K562 (cell line): ENCODE results near the gene TLR8. TPM values are rescaled to one million over a fixed set of nuclear protein-coding genes. Genes with fewer than 3 reads are reported as not detected.

ENCODE experiments used
- ATF2 ChIP-seq: sonication (generic); formaldehyde crosslinking; IDR thresholded peaks from 2 replicates; pipeline ENCODE4 v1.8.1; 2022; ENCODE audit warnings: missing genetic modification reagents
- BRCA1 ChIP-seq, 2 experiments: fragments of 450-650 bp in 1 of 2; sonication (generic) in 1 of 2; formaldehyde crosslinking in 1 of 2; IDR thresholded peaks; 2 replicates each; pipeline versions ENCODE4 v1.5.0 to v1.6.1; 2017 to 2020; ENCODE audit warnings: mild to moderate bottlenecking in 1 of 2, missing genetic modification reagents in 1 of 2
- CAMTA2 ChIP-seq: fragments of 250-450 bp; sonication (Bioruptor Pico); conservative IDR thresholded peaks from 2 replicates; pipeline ENCODE4 v1.5.1; 2022
- CBFB ChIP-seq: sonication (generic); formaldehyde crosslinking; IDR thresholded peaks from 2 replicates; pipeline ENCODE4 v1.4.0; 2020; ENCODE audit warnings: mild to moderate bottlenecking, missing genetic modification reagents
- CBX5 ChIP-seq: IDR thresholded peaks from 2 replicates; pipeline ENCODE4 v1.6.1; 2014; ENCODE audit warnings: low read depth, borderline replicate concordance
- CREBBP ChIP-seq: IDR thresholded peaks from one replicate; pipeline ENCODE4 v1.6.1; 2012; ENCODE audit warnings: low read depth, mild to moderate bottlenecking, control low read depth, inconsistent platforms, low read length
- FOXA3 ChIP-seq, 2 experiments: fragments of 450-650 bp in 1 of 2; sonication (generic) in 1 of 2; formaldehyde crosslinking; IDR thresholded peaks in 1 of 2; conservative IDR thresholded peaks in 1 of 2; 2 replicates each; pipeline versions ENCODE4 v1.4.0 to v1.8.0; 2020 to 2022; ENCODE audit warnings: mild to moderate bottlenecking in 2 of 2, missing genetic modification reagents in 1 of 2
- FOXK2 ChIP-seq, 2 experiments: fragments of 450-650 bp; IDR thresholded peaks in 1 of 2; conservative IDR thresholded peaks in 1 of 2; 2 replicates each; pipeline ENCODE4 v1.6.1; 2016; ENCODE audit warnings: low read depth in 2 of 2, mild to moderate bottlenecking in 1 of 2
- FOXP1 ChIP-seq: sonication (generic); formaldehyde crosslinking; IDR thresholded peaks from 2 replicates; pipeline ENCODE4 v1.8.0; 2022; ENCODE audit warnings: mild to moderate bottlenecking, missing genetic modification reagents
- GABPB1 ChIP-seq: sonication (generic); formaldehyde crosslinking; IDR thresholded peaks from 2 replicates; pipeline ENCODE4 v1.8.0; 2022; ENCODE audit warnings: mild to moderate bottlenecking, missing genetic modification reagents
- NCOA1 ChIP-seq: fragments of 450-650 bp; IDR thresholded peaks from 2 replicates; pipeline ENCODE4 v1.6.1; 2016; ENCODE audit warnings: low read depth
- NCOA2 ChIP-seq, 2 experiments: fragments of 450-650 bp; IDR thresholded peaks; 2 replicates each; pipeline ENCODE4 v1.6.1; 2018; ENCODE audit warnings: mild to moderate bottlenecking in 2 of 2, moderate library complexity in 1 of 2; ENCODE audit not compliant: partially characterized antibody in 2 of 2
- NR4A1 ChIP-seq, 2 experiments: fragments of 250-450 bp in 1 of 2; fragments of 450-650 bp in 1 of 2; sonication (Bioruptor Pico) in 1 of 2; IDR thresholded peaks; 2 replicates each; pipeline versions ENCODE4 v1.4.0 to v1.6.1; 2016 to 2020; ENCODE audit warnings: mild to moderate bottlenecking in 2 of 2, missing compliant biosample characterization in 1 of 2, missing genetic modification characterization in 1 of 2, moderate library complexity in 1 of 2
- PCBP2 ChIP-seq: fragments of 200-400 bp; formaldehyde crosslinking; IDR thresholded peaks from 2 replicates; pipeline ENCODE4 v1.6.1; 2018; ENCODE audit warnings: low read length, low read depth, mild to moderate bottlenecking, moderate library complexity; ENCODE audit not compliant: poor library complexity, severe bottlenecking
- SIX5 ChIP-seq, 2 experiments: IDR thresholded peaks; 2 replicates each; pipeline ENCODE4 v1.6.1; 2011; ENCODE audit warnings: low read length in 2 of 2, borderline replicate concordance in 1 of 2, low read depth in 1 of 2, mild to moderate bottlenecking in 1 of 2, moderate library complexity in 1 of 2; ENCODE audit not compliant: insufficient read depth in 1 of 2
- SMARCA4 ChIP-seq: fragments of 450-650 bp; IDR thresholded peaks from 2 replicates; pipeline ENCODE4 v1.6.1; 2016
- TAF9B ChIP-seq: fragments of 450-650 bp; IDR thresholded peaks from 2 replicates; pipeline ENCODE4 v1.6.1; 2018; ENCODE audit warnings: mild to moderate bottlenecking; ENCODE audit not compliant: partially characterized antibody
- TGIF2 ChIP-seq: sonication (generic); formaldehyde crosslinking; IDR thresholded peaks from 2 replicates; pipeline ENCODE4 v1.8.1; 2022; ENCODE audit warnings: mild to moderate bottlenecking, missing genetic modification reagents, moderate library complexity
- THRA ChIP-seq: fragments of 450-650 bp; IDR thresholded peaks from 2 replicates; pipeline ENCODE4 v1.6.1; 2017; ENCODE audit warnings: mild to moderate bottlenecking, moderate library complexity
- ZBED1 ChIP-seq: IDR thresholded peaks from 2 replicates; pipeline ENCODE4 v1.6.1; 2014
- ZFP36 ChIP-seq: fragments of 150-350 bp; IDR thresholded peaks from 2 replicates; pipeline ENCODE4 v1.6.1; 2018; ENCODE audit warnings: low read length, low read depth; ENCODE audit not compliant: partially characterized antibody
- polyA plus RNA-seq, 8 experiments: library from polyadenylated mRNA; depleted of rRNA in 4 of 8; stranded (reverse) in 5 of 8; unstranded in 3 of 8; fragments of >200 nt; fragmentation: Nextera tagmentation in 2 of 8; fragmentation: Illumina TruSeq in 1 of 8; extraction: Ambion mirVana in 2 of 8; extraction: Trizol in 1 of 8; gene quantifications; 2 replicates each; pipeline versions ENCODE4 v1.2.1 to v1.2.3, GENCODE V29; 2011 to 2014; ENCODE audit warnings: inconsistent platforms in 1 of 8, missing spikeins in 1 of 8
- total RNA-seq, 7 experiments: library from RNA; depleted of rRNA in 6 of 7; stranded (reverse); fragments of >200 nt in 6 of 7; fragmentation: Illumina TruSeq in 2 of 7; extraction: Trizol in 2 of 7; gene quantifications; 2 replicates each; pipeline versions ENCODE4 v1.2.1 to v1.2.3, GENCODE V29; 2011 to 2021; ENCODE audit warnings: low replicate concordance in 1 of 7
- TF ChIP-seq, protein P1 (sequence below): sonication (generic); formaldehyde crosslinking; IDR thresholded peaks from 2 replicates; pipeline ENCODE4 v1.9.0; 2022; ENCODE audit warnings: mild to moderate bottlenecking, missing genetic modification reagents

Gene TLR8
- total and polyA plus RNA-seq, 9 of the 15 experiments (the other 6 are each of a cell fraction or from before 2014, with no cell fraction given), result not detected

DNA sequence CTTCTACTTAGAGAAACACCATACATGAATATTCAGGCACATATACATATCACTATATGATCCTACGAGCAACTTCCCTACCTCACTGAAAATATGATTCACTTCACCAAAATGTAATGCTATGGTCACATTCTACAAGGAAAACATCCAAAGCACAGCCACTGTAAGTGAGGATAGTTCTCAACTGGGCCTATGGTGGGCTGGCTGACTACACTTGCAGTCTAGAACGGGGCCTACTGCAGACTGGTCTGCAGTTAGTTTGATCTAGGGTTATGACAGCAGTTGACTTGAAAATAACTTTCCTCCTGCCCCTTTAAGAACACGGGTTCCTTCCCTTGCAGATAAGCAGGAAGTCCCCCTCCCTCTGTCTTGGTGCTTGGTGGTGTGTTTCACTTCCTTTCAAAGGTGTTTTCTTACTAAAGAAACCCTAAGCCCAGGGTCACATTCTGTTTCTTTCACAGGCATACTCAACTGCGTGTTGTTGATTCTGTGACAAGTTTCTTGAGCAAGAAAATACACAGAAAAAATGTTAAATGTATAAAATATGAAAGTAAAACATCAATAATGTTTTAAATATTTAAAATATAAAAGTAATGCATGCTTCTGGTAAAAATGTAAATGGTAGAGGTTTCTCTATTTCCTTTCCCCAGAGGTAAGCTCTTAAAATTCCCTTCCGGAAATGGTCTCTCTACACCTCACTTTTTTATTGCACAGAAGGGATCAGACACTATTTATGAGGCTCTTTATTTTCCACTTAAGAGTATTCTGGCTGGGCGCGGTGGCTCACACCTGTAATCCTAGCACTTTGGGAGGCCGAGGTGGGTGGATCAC is 50.5 kb downstream of the TLR8 start (continued):
- TF ChIP-seq THRA (no peak), PCBP2 (no peak), ZBED1 (no peak), NCOA2 (IDR thresholded peaks at IDR 0.05; ENCODE audit: partially characterized antibody in 2 of 2) (no peak), CBX5 (no peak), SIX5 (IDR thresholded peaks at IDR 0.05; ENCODE audit: borderline replicate concordance in 1 of 2, insufficient read depth in 1 of 2, low read depth in 1 of 2, low read length in 2 of 2) (no peak), TAF9B (no peak), ATF2 (CRISPR knock-in tag) (no peak), SMARCA4 (no peak), CBFB (no peak), FOXA3 (CRISPR knock-in tag; conservative IDR thresholded peaks at IDR 0.05 in 1 of 2, IDR thresholded peaks at IDR 0.05 in 1 of 2) (no peak), CAMTA2 (CRISPR knock-in tag) (no peak), TGIF2 (no peak), NR4A1 (CRISPR knock-in tag; IDR thresholded peaks at IDR 0.05) (no peak), NR4A1 (tag; IDR thresholded peaks at IDR 0.05) (no peak), GABPB1 (CRISPR knock-in tag) (no peak; the same call in 1 of the 2 replicates), ZFP36 (no peak), FOXP1 (CRISPR knock-in tag) (no peak), CREBBP (no peak), BRCA1 (IDR thresholded peaks at IDR 0.05) (no peak), BRCA1 (CRISPR knock-in tag; IDR thresholded peaks at IDR 0.05) (no peak), FOXK2 (conservative IDR thresholded peaks at IDR 0.05 in 1 of 2, IDR thresholded peaks at IDR 0.05 in 1 of 2; ENCODE audit: low read depth in 2 of 2) (peak; percentile 73 to 74; a peak in 3 of 4 replicates), NCOA1 (no peak)
- TF ChIP-seq, protein P1, sequence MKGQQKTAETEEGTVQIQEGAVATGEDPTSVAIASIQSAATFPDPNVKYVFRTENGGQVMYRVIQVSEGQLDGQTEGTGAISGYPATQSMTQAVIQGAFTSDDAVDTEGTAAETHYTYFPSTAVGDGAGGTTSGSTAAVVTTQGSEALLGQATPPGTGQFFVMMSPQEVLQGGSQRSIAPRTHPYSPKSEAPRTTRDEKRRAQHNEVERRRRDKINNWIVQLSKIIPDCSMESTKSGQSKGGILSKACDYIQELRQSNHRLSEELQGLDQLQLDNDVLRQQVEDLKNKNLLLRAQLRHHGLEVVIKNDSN, result no peak
